Activated gamma-delta T cell treated with Interleukin-2 at 50 U/mL for 16 hours (primary cell): ENCODE measurements around the gene ACE.

ENCODE experiments used
- DNase-seq: peaks from one replicate; pipeline ENCODE4 v3.0.0-alpha.2; 2020

Gene ACE

GRCh38 chr17:63475491-63476412, 1.1 kb upstream of the ACE start:
- no peak for DNase-seq

GRCh38 chr17:63476459-63476853, 405 bp upstream of the ACE start:
- no peak for DNase-seq

DNA sequence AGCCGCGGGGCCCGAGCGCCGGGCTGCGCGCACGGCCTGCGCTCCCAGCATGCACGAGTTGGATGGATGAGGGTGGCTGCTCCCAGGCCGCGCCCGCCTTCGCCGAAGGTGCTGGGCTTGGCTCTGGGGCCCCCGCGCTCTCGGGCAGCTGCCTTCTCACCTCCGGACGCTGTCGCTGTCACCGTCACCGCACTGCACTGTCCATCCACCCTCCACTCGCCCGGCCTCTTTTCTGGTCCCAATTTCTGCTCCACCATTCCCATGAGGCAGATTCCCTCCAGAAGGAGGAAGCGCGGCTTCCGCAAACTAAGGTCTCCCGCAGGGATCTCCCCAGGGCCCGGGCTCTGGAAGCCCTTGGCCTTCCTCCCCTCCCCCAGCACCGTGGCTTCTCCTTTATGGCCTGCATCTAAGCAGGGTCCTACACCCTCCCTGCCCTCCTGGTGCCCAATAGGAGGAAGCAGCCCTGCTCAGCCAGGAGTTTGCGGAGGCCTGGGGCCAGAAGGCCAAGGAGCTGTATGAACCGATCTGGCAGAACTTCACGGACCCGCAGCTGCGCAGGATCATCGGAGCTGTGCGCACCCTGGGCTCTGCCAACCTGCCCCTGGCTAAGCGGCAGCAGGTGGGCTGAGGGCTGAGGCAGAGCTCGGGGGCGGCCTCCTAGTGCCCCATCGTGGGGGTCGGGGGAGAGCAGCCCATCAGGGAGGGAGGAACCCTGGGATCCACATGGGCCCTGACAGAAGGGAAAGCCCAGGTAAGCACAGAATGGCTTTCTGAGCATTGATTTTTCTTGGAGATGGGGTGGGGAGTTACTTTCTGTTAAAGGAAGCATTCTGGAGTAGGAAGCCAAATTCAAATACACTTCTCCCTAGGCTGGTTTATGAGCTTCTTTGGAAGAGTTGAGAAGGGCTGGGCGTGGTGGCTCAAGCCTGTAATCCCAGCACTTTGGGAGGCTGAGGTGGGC, 899 bp downstream of the ACE start:
- DNase-seq: no peak

GRCh38 chr17:63478814-63479494, 2.1 kb downstream of the ACE start:
- peak; percentile 78 for DNase-seq

DNA sequence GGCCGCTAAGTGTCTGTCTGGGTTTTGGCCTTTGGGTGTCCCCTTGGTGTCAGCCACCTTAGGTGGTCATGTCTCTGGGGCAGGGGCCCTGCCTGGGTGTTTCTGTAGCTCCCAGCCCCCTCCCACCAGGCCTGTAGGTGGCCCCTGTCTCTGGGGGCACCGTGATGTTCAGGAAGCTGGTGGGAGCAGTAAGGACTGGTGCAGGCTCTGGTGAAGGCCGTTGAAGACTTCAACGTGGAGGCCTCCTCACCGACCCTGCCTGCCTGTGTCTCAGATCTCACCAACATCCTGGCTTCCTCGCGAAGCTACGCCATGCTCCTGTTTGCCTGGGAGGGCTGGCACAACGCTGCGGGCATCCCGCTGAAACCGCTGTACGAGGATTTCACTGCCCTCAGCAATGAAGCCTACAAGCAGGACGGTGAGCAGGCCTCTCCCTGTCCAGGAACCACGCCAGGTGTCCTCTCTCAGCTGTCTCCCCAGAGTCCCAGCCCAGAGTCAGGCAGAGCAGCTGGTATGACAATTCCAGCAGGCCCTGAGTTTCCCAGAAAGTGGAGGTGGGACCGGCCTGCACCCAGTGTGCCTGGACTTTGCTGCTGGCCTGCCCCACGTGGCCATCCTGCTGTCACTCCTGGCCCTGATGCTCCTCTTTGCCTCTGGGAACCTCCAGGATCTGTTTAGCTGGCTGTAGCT, 2.8 kb downstream of the ACE start:
- no peak for DNase-seq

DNA sequence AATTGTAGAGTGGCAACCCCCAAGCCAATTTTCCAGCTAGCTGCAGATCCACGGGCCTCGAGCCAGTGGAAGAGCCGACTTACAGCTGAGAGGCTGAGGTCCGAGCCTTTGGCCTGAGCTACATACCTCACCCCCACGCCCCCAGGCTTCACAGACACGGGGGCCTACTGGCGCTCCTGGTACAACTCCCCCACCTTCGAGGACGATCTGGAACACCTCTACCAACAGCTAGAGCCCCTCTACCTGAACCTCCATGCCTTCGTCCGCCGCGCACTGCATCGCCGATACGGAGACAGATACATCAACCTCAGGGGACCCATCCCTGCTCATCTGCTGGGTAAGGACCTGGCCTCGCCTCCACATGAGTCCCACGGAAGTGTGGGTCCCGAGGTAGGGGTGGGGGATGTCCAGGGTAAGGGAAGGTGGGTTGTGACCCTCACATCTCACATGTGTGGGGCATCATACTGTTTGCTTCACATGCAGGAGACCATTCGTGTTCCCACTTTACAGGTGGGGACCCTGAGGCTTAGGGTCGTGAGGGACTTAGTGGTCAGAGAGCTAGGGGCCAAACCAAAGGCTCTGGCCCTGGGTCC, 3.4 kb downstream of the ACE start:
- DNase-seq: no peak

DNA sequence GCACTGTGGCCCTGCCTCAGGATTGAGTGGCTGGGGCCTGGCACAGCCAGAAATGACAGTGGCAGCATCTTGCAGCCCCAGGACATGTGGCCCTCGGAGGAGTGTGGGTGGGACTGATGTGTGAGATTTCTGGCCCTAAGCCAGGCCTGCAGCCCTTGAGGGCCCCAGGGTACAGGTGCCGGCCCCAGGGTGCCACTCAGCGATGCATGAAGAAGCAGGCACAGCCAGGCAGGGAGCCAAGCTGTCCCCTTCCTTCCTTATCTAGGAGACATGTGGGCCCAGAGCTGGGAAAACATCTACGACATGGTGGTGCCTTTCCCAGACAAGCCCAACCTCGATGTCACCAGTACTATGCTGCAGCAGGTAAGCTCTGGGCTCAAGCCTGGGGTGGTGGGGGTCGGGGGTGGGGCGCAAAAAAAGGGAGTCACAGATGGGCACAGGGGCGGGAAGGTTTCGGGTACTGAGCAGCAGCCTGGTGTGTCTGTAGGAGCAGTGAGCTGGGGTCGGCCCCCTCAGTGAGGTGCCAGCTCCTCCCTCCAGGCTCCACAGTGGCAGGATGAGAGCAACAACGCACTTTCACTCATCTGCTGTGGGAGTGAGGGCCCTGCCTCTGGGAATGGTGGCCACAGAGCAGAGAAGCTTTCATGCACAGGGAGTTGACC, 4.1 kb downstream of the ACE start:
- no peak for DNase-seq

DNA sequence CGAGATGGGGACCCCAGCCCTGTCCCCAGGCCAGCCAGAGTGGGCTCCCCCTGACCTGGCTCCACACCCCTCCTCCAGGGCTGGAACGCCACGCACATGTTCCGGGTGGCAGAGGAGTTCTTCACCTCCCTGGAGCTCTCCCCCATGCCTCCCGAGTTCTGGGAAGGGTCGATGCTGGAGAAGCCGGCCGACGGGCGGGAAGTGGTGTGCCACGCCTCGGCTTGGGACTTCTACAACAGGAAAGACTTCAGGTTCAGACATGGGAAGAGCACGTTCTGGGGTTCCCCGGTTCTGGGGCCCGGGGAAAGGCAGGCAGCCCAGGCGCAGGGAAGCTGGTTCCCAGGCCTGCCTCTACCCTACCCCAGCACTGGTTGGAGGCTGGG, 4.6 kb downstream of the ACE start:
- no peak for DNase-seq

- no peak for DNase-seq
Observed at GRCh38 chr17:63482509-63482908, 5.6 kb downstream of the ACE start.

DNA sequence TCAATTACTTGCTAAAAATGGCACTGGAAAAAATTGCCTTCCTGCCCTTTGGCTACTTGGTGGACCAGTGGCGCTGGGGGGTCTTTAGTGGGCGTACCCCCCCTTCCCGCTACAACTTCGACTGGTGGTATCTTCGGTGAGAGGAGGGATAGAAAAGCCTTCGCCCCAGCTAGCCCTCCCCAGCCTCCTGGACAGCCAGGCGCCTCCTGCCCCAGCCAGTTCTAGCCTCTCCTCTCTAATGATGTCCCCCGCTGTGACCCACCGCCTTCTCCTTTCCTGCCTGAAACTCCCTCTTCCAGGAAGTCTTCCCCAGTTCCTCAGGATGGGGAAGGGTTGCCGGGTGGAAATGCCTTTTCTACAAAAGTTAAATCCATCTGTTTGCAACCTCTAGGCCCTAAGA, 6.2 kb downstream of the ACE start:
- DNase-seq: no peak

- no peak for DNase-seq
Observed at GRCh38 chr17:63483655-63484575, 7.1 kb downstream of the ACE start.

DNA sequence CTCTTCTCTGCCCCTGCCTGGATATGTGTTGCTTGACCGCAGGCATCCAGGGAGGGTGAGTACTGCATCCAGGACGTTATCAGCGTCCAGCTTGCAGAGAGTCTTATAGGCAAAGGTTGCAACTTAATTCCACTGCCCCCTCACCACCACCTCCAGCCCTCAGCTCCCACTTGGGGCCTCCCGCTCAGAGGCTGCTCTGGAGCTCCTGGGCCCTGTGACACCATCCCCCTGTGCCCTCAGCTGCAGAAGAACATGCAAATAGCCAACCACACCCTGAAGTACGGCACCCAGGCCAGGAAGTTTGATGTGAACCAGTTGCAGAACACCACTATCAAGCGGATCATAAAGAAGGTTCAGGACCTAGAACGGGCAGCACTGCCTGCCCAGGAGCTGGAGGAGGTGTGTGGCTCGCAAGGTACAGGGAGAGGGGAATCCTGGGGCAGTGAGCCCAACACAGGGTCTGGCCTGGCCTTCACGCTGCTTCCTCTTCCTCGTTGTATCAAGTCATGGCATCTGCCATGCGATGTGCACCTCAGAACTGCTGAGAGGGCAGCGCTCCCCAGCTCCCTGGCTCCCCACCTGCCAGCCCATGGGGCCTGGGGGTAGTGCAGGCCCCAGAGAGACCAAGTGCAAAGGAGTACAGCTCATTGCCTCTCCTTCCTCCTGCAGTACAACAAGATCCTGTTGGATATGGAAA, 9.6 kb downstream of the ACE start:
- no peak for DNase-seq

- DNase-seq: no peak
Observed at GRCh38 chr17:63487014-63487339, 10.1 kb downstream of the ACE start.

GRCh38 chr17:63488851-63489250, 12.0 kb downstream of the ACE start:
- no peak for DNase-seq

DNA sequence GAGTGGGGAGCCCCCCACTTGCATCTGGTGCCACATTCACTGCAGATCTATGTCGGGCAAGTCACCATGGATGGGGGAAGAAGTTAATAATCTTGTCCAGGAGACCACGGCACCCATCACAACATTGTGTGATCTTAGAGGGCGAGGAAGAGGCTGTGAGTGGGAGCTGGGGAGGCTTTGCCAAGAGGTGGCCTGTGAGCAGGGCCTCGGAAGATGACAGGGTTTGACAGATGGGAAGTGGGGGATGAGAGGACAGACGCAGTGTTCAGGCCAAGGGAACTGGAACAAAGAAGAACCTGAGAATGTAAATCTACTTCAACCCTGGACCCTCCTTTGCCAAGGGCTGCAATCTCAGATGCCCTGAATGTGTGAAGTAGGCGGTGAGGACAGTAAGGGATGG, 12.4 kb downstream of the ACE start:
- no peak for DNase-seq

GRCh38 chr17:63490329-63490728, 13.5 kb downstream of the ACE start:
- no peak for DNase-seq

GRCh38 chr17:63490858-63491400, 14.1 kb downstream of the ACE start:
- DNase-seq: no peak

- DNase-seq: no peak
Observed at GRCh38 chr17:63491413-63491812, 14.6 kb downstream of the ACE start.

- no peak for DNase-seq
Observed at GRCh38 chr17:63491977-63492618, 15.2 kb downstream of the ACE start.
